Cerebellar cortex (tissue), 1 donor: ENCODE measurements around the gene BCCIP.
A peak's percentile ranks its signal among the peaks of the same experiment; 100 is the strongest.

Experiments
- DNase-seq: peaks from one replicate; pipeline ENCODE4 v3.0.0-alpha.2; 2015; ENCODE audit warnings: low spot score

BCCIP gene

DNA sequence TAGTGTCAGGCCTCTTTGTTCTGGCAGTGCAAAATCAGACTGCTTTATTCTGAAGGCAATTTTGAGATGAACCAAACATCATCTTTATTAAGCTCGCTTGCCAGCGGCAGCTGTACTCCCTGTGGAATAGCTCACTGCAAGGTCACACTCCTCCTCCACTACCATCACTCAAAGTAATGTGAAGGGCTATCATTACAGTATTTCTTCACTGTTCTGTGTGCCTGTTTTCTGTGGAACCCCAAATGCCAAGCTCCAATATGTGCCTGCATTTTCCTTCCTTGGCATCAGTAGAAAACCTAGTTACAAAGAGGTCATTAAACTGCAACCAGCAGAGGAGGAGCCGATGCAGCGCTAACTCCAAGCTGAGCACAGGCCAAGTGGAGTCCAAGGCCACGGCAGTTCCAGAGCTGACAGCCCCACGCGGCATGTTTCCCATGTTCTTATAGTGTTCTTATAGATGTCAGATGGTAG lies 21.4 kb downstream of the BCCIP start:
- DNase-seq = no peak

DNA sequence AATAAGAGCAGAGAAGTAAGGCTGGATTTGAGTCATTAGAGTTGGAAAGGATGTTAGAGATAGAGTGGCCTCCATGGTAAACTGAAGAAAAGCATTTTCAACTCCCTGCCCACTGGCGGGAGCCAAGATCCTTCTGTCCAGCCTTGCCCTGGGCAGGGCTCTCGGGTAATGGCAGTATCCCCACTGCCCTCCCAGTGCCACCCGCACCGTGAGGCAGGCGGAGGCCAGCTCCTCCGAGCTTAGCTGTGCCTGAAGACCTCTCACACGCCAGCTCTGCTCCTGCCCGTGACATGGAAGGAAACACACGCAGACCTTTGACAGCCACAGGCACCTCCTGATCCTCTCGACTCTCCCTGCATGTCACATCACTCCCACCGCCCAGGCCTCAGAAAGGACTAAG lies 22.3 kb downstream of the BCCIP start:
- DNase-seq = no peak

DNA sequence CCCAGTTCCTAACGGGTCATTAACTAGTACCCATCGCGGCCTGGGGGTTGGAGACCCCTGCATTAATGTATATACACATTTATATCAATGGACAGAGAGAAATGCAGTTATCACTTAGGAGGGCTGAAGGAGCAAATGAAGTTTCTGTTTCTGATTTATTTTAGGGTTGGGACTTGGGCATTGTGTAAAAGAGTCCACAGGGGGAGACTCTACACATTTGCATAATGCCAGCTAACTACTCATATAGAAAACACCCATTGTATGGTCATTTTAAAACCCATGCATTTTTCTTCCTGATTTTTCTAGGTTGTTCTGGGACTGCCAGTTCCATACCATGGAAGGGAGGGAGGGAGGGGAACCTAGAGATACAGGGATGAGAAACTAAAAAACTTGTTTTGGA lies 23.5 kb downstream of the BCCIP start:
- DNase-seq = no peak

DNA sequence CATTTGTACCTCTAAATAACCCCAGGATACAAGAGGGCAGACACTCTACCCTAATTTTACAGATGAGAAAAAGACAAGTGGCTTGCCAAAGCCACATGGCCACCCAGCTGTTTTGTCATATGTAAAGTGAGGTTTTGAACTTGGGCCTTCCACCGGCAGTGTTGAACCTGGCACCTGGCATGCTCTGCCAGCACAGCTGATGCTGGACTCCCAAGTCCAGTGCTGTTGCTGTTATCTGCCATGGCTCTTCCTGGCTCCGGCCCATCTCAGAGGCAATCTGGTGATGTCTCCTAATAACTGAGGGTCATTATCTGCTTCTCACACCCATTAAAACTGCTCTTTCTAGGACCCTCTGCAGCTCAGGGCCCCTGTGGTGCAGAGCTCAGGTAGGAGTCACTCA lies 25.0 kb downstream of the BCCIP start:
- no peak for DNase-seq

DNA sequence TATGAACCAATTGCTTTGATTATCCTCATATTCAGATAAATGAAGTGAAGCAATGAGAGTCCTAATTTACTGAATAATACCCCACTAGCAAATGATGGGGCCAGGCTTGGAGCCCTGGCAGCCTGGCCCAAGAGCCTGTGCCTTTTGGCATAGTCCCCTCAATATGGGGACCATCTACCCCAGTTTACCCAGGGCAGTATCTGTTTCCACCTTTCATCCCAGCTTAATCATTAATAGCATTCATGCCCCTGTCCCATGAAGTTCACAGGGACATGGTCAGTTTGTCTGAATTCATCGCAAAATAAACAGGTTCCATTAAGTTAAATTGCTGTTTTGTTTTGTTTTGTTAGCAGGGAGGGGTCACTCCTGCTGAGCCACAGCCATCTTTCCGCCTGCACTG lies 25.5 kb downstream of the BCCIP start:
- no peak for DNase-seq

DNA sequence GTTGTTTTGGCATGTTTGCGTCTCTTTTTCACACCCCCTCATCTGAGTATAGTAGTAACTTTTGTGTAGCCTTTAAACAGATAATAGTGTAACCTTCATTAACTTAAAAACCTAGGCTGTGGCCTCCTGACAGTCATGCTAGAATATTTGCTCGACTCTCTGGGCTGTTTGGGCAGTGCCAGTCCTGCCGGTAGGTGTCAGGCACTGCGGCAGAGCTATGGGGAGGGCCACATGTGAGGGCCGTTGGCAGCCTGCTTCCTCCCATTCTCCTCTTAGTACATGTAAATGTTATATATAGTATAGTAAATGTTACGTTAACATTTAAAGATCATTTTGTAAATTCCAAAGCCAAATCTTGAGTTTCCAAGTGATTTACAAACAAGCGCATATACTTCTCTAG lies 26.1 kb downstream of the BCCIP start:
- DNase-seq = no peak

DNA sequence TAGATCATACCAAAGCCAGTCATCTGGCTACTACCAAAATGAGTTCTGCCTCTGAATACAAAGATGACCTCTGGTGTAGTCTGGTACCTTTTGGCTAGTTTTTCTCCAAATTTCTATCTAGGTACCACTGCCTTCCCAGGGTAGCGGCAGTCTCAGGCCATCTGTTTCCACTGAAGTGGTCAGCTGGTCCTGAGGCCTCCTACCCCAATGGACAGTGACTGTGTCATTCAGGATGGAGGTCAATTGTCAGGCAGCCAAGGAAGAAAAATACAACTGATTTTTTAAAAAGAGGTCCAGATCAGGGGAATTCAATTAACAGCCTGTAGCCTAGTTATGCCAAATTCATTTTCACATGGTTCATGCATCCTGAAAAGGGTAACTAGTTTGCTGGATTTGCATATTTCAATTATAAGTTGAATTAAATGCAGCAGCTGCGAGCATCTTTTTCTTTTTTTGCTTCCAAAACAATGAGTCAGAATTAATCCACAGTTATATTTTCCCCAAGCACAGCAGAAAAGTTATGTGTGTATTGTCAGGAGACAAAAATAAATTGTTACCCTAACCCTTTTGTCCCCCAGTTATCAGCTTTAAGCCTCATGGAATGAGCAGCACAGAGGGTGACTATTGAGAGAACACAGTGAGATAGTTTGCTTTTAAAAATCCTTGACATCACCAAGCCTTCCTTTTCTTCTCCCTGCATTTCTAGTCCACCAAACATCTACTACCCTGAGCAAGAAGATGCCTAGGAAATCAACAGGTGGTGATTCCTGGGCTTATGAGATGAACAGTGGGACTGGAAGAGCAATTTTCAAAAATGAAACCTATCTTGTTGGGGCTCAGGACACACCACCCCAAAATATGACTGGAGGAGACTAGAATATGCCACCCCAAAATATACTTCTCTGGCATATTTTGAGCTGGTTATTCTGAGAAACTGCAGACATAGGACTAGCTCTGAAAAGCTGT lies 27.7 kb downstream of the BCCIP start:
- DNase-seq = peak; percentile 67

DNA sequence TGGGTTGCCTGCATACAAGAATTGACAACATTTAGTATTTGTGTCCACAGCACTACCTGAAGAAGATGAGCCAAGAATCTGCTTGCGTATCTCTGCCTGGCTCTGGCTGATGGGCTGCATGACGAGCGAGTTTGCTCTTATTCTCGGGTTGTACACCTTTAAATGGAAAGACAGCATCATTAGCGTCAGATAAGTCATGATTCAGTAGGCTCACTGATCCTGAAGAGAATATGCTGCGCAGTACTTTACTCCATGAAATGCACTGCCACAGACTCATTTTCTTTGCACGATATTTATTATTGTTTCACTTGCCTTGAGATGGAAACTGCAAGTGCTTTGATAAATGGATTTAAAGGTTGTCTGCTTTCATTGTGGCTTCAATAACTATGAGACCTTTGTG lies 29.1 kb downstream of the BCCIP start:
- no peak for DNase-seq

DNA sequence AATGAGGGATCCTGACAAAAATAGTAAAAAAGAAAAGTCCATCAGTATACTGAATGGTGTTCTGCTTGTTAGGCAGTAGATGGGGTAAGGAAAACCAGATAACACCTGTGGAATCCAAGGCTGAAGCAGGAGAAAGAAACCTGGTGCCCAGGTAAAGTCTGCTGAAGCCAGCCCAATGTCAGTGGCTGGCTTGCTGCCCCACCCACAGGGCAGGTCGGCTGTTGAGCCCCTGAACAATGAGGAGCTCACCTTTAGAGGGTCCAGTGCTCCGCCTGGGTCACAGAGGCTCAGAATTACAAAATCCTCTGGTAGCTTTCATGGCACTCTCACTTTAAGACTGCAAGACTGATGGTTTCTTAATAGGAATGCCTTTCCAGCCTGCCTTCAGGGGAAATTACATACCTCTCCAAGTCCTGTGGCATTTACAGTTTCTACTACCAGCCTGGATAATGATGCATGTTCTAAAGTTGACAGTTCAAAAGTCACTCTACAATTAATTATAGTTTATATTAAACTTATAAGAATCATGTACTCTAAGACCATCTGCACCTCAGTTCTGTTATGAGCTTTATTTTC lies 33.9 kb downstream of the BCCIP start:
- no peak for DNase-seq

DNA sequence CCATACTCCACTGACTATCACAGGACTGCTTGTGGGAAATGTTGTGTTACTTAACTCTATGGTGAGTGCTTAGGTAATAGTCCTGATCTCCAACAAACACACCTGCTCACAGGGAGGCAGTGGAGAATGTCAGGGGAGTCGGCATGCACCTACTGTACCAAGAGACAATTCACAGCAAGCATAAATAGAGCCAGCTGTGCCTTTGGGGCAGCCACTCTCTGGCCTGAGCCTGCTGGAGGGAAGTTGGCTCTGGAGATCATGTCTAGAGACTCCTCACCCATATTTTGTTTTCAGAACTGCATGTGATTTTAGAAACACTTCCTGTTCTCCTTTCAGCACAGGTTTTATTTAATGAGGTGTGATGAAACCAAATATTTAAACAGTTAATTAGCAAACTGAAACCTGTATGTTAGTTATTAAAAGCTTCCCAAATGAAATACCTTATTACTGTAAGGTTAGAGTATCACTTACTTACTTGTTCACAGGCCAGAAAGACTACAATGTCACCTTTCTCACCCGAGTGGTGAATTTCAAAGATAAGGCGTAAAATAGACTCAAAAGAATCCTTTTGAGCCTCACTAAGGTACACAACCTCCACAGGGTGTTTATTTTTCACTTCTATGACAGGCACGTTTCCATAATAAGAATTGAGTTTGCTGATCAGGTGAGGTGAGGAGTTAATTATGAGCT lies 35.9 kb downstream of the BCCIP start:
- no peak for DNase-seq

DNA sequence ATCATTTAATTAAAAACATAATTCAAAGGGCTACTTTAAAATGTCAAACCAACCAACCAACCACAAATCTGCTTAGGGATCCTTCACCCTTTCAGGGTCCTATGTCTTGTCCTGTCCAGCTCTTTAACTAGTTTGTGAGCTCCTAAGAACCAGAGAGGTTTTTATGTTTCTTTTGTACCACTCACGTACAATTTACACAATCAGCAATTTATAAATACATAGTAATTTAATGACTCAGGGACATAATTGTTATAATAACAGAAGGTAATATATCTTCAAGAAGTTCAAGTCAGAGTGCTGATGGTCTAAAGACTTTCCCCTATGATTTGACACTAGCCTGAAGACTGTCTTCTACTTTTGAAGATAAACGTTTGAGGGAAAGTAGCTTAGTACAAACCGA lies 41.8 kb downstream of the BCCIP start:
- DNase-seq = no peak

DNA sequence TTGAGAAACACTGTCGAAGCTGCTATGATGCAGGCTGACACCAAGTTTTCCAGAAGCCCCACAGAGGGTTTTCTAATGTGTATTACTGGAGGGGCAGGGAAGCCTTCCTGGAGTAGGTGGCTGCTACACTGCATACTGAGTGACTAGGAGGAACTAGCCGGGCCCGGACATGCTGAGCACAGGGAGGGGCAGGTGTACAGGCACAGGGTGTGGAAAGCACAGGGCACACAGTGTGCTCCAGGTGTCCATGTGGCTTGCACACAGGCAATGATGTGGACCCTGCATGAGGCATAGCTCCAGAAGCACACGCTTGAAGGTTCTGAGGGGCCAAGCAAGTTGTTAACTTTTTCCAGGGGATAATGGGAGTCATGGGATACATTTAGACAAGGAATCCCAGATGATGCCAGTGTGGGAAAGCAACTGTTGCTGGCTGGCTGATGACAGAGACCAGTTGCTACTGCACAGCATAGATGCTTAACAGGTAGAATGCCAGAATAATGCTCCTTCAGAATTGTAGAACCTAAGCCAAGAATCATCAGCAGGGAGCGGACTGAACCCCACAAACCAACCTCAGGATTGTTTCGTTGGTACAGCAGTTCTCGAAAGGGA lies 43.2 kb downstream of the BCCIP start:
- no peak for DNase-seq

DNA sequence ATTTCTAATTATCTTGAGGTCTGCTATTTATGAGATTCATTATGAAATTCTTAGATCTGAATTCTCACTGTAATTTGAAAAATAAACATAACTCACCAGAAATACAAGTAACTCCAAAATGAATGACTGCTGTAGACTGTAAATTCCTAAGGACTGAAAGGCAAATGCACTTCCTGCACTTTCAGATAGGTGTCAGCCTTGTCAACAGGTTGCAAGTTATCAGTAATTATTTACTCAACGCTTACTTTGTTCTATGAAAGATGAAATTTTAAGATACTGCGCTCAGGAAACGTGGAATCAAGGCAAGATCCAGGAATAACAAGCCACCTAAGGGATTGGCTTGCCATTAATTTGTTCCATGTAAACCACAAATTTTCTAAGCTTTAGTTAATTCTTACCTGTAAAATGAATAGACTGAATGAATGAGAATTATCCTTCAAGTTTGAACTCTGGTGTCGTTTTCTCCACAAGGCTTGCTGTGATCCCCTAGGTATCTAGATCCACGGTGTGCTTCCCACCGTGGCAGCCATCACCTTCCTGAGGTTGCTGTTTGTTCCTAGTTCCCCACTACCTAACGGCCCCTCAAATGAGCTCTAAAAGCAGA lies 45.1 kb downstream of the BCCIP start:
- DNase-seq = peak; percentile 46

DNA sequence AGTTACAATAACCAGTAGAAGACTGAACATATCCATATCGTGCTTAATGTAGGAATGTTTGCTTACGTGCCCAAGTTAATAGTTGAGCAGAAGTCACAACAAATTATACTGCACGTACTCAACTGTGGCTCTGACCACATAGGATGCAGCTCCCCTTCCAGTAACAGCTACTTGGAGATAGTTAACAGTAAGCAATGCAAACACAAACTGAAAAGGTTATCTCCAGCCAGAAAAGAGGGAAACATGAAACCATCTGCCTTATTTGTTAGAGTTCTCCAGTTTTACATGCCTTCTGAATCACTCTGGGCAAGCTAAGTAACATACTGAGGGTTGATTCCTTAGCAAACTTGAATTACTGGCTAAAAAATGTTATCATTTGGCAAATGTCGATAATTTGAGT lies 48.0 kb downstream of the BCCIP start:
- DNase-seq = no peak

DNA sequence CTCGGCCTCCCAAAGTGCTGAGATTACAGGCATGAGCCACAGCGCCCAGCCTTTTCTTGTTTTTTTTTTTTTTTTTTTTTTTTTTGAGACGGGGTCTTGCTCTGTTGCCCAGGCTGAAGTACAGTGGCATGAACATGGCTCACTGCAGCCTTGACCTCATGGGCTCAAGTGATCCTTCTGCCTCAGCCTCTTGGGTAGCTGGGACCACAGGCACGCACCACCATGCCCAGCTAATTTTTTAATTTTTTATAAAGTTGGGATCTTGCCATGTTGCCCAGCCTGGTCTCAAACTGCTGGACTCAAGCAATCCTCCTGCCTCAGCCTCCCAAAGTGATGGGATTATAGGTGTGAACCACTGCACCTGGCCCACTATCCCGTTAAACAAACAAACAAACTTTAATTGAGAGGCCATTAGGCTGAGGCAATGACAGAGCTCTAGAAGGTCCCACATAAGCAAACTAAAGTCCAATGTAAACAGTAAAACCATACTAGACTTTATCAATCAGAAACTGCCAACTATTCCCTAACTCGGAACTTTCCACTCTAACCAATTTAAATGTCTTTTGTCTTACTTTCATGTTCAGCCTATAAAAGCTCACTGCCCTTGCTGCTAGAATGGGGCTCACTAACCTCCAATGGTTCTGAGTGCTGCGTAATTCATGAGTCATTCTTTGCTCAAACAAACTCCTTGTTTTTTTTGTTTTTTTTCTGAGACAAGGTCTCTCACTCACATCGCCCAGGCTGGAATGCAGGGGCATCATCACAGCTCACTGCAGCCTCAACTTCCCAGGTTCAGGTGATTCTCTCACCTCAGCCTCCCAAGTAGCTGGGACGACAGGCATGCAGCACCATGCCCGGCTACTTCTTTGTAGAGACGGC lies 55.9 kb downstream of the BCCIP start:
- DNase-seq = no peak

DNA sequence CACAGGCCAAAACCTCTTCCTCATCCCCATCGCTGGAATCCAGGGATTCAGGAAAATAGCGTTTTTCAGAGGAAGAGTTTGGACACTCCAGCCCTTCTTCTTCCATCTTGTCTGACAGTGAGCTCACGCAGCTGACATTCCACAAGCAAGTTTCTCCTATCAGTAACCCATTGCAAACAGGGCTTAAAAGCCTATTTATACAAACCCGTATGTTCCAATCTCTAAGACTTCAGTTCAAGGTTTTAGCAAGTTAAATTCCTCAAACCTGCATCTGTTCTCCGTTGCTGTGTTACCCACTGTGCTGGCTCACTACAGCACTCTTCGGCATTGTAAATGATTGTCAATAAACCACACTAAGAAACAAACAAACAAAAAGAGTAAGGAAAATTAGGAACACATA lies 57.4 kb downstream of the BCCIP start:
- DNase-seq = no peak

DNA sequence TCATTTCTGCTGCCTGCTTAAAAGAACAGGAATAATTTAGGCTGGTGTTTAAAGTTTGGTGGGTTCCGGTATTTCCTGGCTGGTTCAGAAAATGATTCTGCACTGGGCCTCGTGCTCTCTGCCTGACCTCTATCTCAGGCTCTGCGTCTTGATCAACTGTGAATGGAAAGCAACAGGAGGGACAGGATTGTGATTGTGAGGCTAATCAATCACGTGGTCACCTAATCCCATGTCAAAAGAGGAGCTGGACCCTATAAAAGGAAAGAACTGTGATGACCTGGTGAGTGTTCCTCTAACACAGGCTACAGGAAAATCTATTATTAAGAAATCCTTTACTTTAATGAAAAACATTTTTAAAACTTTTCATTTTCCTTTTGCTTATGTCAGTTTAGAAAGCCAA lies 57.8 kb downstream of the BCCIP start, which contains the start of gene DHX32:
Gene DHX32, minus strand, starts transcription at position 101 of the 400 bp plus-strand sequence. CDS start 468 bp downstream, outside the sequence.
- DNase-seq = no peak

DNA sequence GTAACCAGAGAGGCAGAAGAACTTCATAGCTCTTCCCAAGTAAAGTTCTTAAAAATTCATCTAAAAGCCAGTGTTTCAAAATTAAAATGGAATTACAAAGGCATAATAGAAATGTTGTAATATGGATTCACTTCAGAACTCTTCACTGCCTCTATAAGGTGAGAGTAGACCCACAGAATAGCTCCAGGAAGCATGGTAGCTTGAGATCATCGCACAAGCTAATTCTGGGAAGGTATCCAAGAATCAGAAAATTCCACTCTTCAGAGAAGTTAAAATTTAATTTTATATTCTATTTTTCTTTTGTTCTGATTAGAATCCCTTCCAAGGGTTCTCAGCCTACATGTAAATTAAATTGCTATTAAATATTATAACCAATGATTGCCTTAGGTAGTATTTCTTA lies 59.2 kb downstream of the BCCIP start:
- no peak for DNase-seq

DNA sequence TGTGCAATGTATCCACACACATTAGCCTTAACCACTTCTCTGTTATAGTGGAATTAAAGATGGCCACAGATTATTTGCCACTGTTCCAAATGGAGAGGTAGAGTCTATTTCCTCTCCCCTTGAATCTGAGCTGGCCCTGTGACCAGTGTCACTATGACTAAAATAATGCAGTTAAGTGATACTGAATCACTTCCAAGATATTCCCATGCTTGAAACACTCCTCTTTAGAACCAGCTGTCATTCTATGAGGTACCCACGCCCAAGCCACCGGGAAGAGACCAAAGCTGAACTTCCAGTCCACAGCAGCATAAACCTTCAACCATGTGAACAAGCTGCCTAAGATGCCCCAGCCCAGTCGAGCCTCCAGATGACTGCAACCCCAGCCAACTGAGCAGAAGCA lies 59.9 kb downstream of the BCCIP start:
- DNase-seq = no peak
